Ectodermal cell (in vitro differentiated cells): Measurements from ENCODE around the gene HEATR1.

Experiments
- H3K27ac ChIP-seq: 2 replicates; pipeline ENCODE4 v1.7.0; 2013; ENCODE audit warnings: mild to moderate bottlenecking, low read depth, low read length; ENCODE audit not compliant: insufficient read depth, poor library complexity, severe bottlenecking
- H3K27me3 ChIP-seq: 2 replicates; pipeline ENCODE4 v1.7.0; 2013; ENCODE audit warnings: mild to moderate bottlenecking, low read length; ENCODE audit not compliant: insufficient read depth, control insufficient read depth, poor library complexity, severe bottlenecking
- H3K36me3 ChIP-seq: one replicate; pipeline ENCODE4 v1.7.0; 2013; ENCODE audit warnings: low read length; ENCODE audit not compliant: control insufficient read depth, insufficient read depth
- H3K4me1 ChIP-seq: one replicate; pipeline ENCODE4 v1.7.0; 2013; ENCODE audit warnings: low read length; ENCODE audit not compliant: control insufficient read depth, insufficient read depth
- H3K4me3 ChIP-seq: 2 replicates; pipeline ENCODE4 v1.7.0; 2013; ENCODE audit warnings: low read depth, low read length, control low read depth; ENCODE audit not compliant: insufficient read depth
- H3K9me3 ChIP-seq: 2 replicates; pipeline ENCODE4 v1.7.0; 2013; ENCODE audit warnings: mild to moderate bottlenecking, low read length, moderate library complexity; ENCODE audit not compliant: control insufficient read depth
- WGBS, 2 experiments: methylation state at CpG; one replicate each; pipeline ENCODE4 v1.1.7; 2013; ENCODE audit warnings: missing lambda C conversion rate in 2 of 2; 5-methylcytosine and 5-hydroxymethylcytosine counted together

The HEATR1 gene

GRCh38 chr1:236502579-236502971, 101.7 kb downstream of the HEATR1 start:
- H3K27me3 ChIP-seq: no peaks in the 10 kb centered on the region
- H3K36me3 ChIP-seq: no peaks in the 10 kb centered on the region
- WGBS, 2 experiments: 59 to 70% methylated on average over 2 of the region's 2 CpGs
- peaks cover 9% of the 10 kb centered on the region for H3K4me1 ChIP-seq
- no peak overlapping the region for H3K27ac ChIP-seq
- no peaks in the 10 kb centered on the region for H3K9me3 ChIP-seq
- H3K4me3 ChIP-seq: no peak overlapping the region

DNA sequence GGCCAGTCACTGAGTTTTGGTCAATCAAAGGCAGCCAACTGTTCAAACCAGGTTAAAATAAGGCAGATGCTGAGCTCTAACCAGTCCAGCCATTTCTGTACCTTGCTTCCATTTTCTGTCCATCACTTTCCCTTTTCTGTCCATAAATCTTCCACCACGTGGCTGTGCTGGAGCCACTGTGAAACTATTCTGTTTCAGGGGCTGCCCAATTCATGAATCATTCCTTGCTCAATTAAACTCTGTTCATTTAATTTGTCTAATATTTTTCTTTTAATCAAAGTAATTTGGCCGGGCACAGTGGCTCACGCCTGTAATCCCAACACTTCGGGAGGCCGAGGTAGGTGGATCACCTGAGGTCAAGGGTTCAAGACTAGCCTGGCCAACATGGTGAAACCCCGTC, 103.2 kb downstream of the HEATR1 start:
- H3K4me1 ChIP-seq: peaks cover 9% of the 10 kb centered on the region
- WGBS, 2 experiments: 92 to 95% methylated on average over 6 of the region's 6 CpGs

More for the DNA sequence above, 103.2 kb downstream of the HEATR1 start:
- Histone ChIP-seq H3K27me3 (no peaks in the 10 kb centered on the region), H3K4me3 (no peak overlapping the region), H3K27ac (no peak overlapping the region), H3K36me3 (no peaks in the 10 kb centered on the region), H3K9me3 (no peaks in the 10 kb centered on the region)
